GM19025 (cell line): ENCODE measurements around the gene SAPCD2.
"Not testable (repeated sequence)": the region's sequence is repeated elsewhere in the genome, so short reads cannot be mapped to it uniquely, and the experiment has no call there.

ENCODE experiments used
- ATAC-seq: cut with Tn5 transposase; IDR thresholded peaks from one replicate; pipeline ENCODE4 v1.9.1; 2021; ENCODE audit warnings: mild to moderate bottlenecking, low read depth, moderate library complexity; ENCODE audit not compliant: unreplicated experiment

The SAPCD2 gene

GRCh38 chr9:137034039-137034708 lies 36.2 kb downstream of the SAPCD2 start:
- no peak for ATAC-seq

- not testable (repeated sequence) for ATAC-seq
These were observed 36.9 kb downstream of the SAPCD2 start for GRCh38 chr9:137033481-137033880.

GRCh38 chr9:137032858-137033257 lies 37.5 kb downstream of the SAPCD2 start:
- ATAC-seq = no peak

- no peak for ATAC-seq
These were observed 38.3 kb downstream of the SAPCD2 start, which contains the start of gene FUT7 for GRCh38 chr9:137031904-137032640. TSS of gene FUT7 (minus strand) at chr9:137032088. CDS start at chr9:137031991, 97 bp downstream.

- ATAC-seq = no peak
These were observed 39.5 kb downstream of the SAPCD2 start for GRCh38 chr9:137030538-137031527.

GRCh38 chr9:137030006-137030405 lies 40.4 kb downstream of the SAPCD2 start:
- ATAC-seq = no peak

GRCh38 chr9:137029058-137029936 lies 41.1 kb downstream of the SAPCD2 start:
- ATAC-seq = no peak

- ATAC-seq = no peak
These were observed 41.9 kb downstream of the SAPCD2 start for GRCh38 chr9:137028263-137029057.

GRCh38 chr9:137027369-137028262 lies 42.7 kb downstream of the SAPCD2 start, which contains the start of gene ABCA2:
TSS of gene ABCA2 (minus strand) at chr9:137028237. CDS start at chr9:137028140, 97 bp downstream.
- no peak for ATAC-seq

- ATAC-seq = no peak
These were observed 43.5 kb downstream of the SAPCD2 start for GRCh38 chr9:137026828-137027227.

GRCh38 chr9:137026384-137026783 lies 44.0 kb downstream of the SAPCD2 start:
- no peak for ATAC-seq

GRCh38 chr9:137025517-137025966 lies 44.8 kb downstream of the SAPCD2 start:
- no peak for ATAC-seq

- ATAC-seq = no peak
These were observed 46.8 kb downstream of the SAPCD2 start for GRCh38 chr9:137023583-137023991.

GRCh38 chr9:137023157-137023556 lies 47.2 kb downstream of the SAPCD2 start:
- ATAC-seq = no peak

GRCh38 chr9:137022662-137023008 lies 47.7 kb downstream of the SAPCD2 start:
- ATAC-seq = no peak

GRCh38 chr9:137021979-137022661 lies 48.2 kb downstream of the SAPCD2 start:
- ATAC-seq = no peak

- ATAC-seq = no peak
These were observed 48.8 kb downstream of the SAPCD2 start for GRCh38 chr9:137021568-137021978.
